ENCODE data around the gene ASPSCR1.
"Not testable (repeated sequence)": the region's sequence is repeated elsewhere in the genome, so short reads cannot be mapped to it uniquely, and the experiment has no call there.

The ASPSCR1 gene

DNA sequence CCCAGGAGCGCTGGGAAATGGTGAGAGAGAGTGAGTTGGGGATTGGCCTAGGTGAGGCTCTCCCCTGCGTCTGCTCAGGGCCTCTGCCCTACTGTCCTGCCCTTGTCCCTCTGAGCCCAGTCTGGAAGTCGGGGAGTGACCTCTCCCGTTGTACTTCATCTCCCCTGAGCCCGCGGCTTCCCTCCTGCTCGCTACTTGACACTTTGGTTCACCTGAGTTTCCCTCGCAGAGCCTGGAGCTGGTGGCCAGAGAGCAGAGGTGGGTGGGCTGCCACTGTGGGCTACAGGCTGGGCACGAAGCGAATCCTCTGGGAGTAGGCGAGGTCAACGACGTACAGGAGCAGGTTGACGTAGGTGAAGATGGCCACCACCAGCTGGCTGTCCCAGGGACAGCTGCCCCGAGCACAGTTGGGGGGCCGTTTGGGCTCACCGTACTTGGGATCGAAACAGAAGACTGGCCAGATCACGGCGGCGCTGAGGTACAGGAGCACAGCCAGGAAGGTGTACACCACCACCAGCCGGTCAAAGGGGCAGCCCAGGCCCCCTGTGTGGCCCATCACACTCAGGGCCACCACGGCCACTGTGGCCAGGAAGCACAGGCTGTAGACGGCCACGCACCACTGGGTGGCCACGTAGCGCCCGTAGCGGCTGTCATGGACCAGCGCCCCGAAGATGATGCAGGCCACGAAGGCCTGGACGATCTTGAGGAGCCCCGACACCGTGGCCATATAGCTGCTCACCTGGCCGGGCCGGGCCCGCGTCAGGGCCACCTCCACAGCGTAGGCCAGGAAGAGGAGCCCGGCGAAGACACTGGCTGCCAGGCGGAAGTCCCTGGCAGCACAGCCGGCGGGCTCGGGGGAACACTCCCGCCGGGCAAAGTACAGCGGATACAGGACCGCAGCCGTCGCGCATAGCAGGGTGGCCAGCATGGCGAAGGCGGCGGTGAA lies 36.6 kb upstream of the ASPSCR1 start:
- FAIRE-seq = no peak
- DNase-seq (ENCODE audit: extremely low spot score, insufficient read length, low read depth) = no peak

DNA sequence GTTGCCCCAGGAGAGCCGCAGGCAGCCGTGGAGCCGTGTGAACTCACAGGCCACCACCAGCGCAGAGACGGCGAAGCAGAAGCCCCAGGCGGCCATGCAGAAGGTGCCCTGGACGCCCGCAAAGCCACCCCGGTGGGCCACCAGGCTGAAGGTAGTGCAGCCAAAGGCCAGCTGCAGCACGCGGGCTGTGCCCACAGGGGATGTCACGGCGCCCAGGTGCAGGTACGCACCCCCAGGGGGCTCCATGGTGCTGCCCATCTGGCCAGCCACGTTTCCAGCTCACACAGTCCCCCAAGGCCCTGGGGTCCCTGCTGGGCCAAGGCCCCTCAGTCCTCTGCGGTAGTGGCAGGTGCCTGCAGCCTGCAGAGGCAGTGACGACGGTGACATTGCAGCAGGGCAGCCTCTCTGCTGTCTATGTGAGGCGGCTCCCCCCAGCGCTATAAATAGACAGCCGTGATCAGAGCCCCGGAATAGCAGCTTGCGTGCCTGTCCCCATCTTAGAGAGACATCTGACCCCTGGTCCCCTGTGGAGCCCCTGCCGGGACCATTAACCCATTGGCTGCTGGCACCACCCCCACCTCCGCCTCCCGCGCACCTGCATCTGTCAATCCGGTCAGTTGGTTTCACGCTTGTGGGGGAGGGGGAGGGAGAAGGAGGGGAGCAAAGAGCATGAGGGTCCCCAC lies 35.8 kb upstream of the ASPSCR1 start:
- no peak for FAIRE-seq
- no peak for DNase-seq (ENCODE audit: extremely low spot score, insufficient read length, low read depth)

DNA sequence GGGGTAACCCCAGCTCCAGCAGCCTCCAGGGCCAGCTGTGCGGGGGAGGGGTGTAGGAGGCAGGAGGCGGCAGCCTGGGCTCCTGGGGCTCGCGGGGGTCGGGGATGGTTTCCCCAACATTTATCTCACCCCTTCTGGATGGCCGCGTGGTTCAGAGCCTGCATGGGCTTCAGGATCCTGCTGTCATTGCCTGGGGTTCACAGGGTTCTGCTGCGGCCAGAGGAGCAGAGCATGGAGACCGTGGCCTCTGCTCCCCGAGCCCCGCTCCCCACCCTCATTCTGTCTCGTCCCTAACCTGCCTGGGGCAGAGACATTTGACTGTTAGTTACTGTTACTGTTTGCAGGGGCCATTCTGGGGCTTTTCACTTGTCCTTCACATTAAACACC lies 35.3 kb upstream of the ASPSCR1 start:
- FAIRE-seq (no peak), DNase-seq (ENCODE audit: extremely low spot score, insufficient read length, low read depth) (no peak)

DNA sequence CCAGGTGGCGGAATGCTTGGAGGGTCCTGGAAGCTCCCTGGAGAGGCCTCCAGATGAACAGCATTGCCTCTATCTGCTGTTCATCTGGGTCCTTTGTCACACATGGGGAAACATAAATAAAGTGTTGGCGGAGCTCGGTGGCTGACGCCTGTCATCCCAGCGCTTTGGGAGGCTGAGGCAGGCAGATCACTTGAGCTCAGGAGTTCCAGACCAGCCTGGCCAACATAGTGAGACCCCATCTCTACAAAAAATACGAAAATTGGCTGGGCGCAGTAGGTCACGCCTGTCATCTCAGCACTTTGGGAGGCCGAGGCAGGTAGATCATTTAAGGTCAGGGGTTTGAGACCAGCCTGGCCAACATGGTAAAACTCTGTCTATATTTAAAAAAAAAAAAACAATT lies 32.6 kb upstream of the ASPSCR1 start:
- no peak for DNase-seq (ENCODE audit: extremely low spot score, insufficient read length, low read depth)
- FAIRE-seq = no peak

DNA sequence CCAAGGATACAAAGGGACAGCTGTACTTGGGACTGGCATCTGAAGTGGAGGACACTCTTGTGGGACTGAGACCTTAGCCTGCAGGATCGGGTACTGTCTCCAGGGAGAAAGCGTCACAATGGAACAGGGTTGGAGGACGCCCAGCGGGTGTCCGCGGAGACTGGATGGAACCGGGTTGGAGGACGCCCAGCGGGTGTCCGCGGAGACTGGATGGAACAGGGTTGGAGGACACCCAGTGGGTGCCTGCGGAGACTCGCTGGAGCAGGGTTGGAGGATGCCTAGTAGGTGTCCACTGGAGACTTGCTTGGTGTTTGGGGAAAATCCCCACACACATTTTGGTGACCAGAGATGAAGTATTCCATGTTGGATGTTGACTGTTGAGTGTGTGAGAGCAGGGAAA lies 30.2 kb upstream of the ASPSCR1 start, which contains the start of gene MYADML2:
Gene MYADML2, minus strand, starts transcription at position 45 of the 400 bp plus-strand sequence. CDS start 5,492 bp downstream, outside the sequence.
- FAIRE-seq = no peak

DNA sequence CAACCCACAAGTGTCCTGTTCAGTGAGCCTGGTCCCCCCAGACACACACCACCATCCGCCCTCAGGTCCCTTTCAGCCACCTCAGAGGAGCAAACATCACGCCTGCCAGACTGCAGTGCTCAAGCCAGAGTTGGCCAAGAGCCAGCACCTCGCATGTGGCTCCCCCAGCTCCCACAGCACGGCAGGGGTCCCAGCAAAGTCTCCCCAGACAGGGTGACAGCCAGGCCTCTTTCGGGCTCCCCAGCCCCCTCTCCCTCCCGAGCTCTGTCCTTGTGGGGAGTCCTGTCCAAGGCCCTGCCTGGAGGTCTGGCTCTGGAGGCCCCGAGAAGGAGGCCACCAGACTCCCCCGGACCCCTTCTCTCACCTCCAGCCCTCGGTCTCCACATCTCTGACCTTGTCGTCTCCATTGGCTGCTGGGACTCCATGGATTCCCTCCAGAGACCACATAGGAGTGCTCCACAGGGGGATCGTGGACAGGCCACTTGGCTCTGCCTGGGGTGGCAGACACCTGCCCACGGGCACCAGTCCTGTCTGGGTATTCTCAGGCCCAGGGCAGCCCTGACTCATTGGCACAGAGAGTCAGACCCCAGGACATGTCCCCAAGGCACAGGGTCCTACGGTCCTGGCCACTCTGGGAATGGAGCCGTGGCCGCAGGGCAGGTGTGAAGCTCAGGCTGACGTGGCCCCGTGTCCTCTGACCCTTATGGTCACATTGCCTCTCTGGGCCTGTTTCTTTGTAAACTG lies 28.6 kb upstream of the ASPSCR1 start:
- DNase-seq (ENCODE audit: extremely low spot score, insufficient read length, low read depth) (no peak), FAIRE-seq (no peak)

More for the DNA sequence above, 30.2 kb upstream of the ASPSCR1 start, which contains the start of gene MYADML2:
- DNase-seq (ENCODE audit: extremely low spot score, insufficient read length, low read depth) = no peak

DNA sequence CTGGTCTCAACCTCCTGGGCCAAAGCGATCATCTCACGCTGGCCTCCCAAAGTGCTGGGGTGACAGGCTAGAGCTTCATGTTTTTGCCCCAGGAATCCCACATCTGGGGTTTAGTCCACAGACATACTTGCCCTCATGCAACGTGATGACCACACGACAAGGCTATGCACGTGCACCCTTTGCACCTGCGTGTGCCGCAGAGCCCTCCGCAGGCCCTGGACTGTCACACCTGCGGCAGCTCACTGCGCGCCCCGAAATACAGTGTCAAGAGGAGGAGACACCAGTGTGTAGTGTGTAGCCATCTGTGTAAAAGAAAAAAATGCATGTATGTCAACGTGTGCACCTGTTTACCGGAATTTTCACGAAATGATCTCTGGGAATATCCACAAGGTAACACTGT lies 26.9 kb upstream of the ASPSCR1 start:
- FAIRE-seq = no peak
- DNase-seq (ENCODE audit: extremely low spot score, insufficient read length, low read depth) = no peak

DNA sequence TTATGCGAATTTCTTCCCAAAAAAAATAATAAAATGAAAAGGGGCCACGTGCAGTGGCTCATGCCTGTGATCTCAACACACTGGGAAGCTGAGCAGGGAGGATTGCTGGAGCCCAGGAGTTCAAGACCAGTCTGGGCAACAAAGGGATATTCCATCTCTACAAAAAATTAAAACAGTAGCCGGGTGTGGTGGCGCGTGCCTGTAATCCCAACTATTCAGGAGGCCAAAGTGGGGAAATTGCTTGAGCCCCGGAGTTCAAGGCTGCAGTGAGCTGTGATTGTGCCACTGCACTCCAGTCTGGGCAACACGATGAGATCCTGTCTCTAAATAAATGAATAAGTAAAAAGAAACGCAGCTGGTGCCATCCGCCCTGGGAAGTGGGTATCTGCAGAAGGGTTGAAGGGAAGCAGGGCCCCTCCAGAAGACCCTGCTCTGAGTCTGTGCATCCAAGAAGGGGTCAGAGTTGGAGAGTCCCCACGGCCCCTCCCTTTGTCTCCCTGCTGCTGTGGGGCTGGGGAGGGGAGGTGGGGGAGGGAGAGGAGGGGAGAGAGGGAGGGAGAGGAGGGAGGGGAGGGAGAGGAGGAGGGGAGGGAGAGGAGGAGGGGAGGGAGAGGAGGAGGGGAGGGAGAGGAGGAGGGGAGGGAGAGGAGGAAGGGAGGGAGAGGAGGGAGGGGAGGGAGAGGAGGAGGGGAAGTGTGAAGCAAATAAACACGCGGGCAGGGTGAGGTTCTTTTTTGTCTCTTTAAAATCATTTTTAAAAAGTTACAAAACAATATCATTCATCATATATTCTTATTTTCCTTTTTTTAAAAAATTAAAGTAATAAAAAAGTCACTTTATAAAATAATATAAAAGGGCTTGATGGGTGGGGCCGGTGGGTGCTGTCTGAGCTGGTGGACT lies 25.4 kb upstream of the ASPSCR1 start:
- DNase-seq (ENCODE audit: extremely low spot score, insufficient read length, low read depth) (no peak), FAIRE-seq (no peak)

DNA sequence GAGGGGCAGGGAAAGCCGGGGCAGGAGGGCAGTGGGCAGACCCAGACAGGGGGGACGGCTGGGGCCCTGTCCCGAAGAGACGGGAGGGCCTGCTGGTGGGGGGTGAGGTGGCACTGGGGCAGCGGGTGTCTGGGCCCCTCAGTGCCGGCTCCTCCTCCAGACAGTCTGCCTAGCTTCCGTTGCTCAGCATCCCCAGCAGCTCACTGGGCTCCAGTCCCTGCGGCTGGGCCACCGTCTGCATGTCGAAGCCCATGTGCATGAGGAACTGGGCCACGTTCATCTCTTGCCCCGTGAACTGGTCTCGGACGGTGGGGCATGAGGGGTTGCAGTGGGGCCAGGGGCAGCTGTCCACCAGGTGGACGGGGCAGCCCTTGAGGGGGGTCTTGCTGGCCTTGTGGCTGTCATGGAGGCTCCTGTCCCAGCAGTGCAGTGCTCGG lies 24.6 kb upstream of the ASPSCR1 start:
- FAIRE-seq = no peak

DNA sequence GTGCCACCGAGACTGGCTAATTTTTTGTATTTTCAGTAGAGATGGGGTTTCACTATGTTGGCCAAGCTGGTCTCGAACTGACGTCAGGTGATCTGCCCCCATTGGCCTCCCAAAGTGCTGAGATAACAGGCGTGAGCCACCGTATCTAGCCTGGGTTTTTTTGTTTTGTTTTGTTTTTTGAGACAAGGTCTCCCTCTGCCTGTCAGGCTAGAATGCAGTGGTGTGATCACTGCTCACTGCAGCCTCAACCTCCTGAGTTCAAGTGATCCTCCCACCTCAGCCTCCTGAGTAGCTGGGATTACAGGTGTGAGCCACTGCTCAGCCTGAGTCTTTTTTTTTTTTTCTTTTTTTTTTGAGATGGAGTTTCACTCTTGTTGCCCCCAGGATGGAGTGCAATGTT lies 24.0 kb upstream of the ASPSCR1 start:
- not testable (repeated sequence) for DNase-seq (ENCODE audit: extremely low spot score, insufficient read length, low read depth); FAIRE-seq

More for the DNA sequence above, 24.6 kb upstream of the ASPSCR1 start:
- no peak for DNase-seq (ENCODE audit: extremely low spot score, insufficient read length, low read depth)

DNA sequence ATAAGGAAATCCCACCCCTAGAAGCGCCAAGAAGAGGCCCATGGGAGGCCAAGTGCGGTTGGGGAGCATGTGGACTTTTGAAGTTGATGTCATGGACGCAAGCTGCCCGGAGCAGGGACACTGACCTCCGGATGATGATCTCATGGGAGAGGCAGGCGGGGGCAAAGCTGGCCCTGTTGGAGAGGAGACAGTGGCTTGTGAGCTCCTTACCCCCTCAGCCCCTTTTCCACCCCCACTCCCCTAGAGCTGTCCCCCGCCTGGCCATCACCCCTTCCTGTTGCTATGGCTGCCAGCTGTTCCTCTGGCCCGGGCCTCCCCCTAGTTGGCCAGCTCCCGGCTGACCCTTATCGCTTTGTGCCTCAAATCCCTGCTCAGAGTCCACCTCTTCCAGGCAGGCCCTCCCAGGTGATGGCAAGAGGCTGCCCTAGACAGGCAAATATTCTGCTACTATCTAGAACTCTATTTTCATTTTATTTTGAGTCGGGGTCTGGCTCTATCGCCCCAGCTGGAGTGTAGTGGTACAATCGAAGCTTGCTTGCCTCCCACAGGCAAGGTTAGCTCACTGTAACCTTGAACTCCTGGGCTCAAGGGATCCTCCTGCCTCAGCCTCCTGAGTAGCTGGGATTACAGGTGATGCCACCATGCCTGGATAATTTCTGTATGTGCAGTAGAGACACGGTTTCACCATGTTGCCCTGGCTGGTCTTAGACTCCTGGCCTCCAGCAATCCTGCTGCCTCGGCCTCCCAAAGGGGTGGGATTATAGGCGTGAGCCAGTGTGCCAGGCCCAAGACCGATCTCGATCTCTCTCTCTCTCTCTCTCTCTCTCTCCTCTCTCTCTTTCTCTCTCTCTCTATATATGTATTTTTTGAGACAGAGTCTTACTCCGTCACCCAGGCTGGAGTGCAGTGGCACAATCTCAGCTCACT lies 23.0 kb upstream of the ASPSCR1 start:
- no peak for DNase-seq (ENCODE audit: extremely low spot score, insufficient read length, low read depth)
- FAIRE-seq = no peak

DNA sequence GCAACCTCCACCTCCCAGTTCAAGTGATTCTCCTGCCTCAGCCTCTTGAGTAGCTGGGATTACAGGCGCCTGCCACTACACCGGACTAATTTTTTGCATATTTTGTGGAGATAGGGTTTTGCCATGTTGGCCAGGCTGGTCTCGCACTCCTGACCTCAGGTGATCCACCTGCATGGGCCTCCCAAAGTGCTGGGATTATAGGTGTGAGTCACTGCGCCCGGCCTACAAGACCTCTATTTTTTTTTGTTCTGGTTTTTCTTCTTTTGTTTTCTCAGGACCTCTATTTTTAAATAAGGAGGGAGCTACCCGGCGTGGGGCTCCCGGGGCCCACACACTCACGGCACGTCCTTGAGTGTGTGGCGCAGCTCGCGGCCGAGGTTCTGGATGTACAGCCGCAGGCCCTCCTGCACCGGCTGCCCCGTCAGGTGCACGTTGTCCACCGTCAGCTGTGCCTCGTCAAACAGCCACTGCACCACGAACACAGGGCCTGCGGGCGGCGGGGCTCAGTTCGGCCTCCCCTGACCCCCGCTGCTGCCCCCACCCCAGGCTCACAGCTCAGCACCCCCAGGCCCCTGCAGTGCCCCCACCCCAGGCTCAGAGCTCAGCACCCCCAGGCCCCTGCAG lies 22.3 kb upstream of the ASPSCR1 start:
- no peak for FAIRE-seq
- DNase-seq (ENCODE audit: extremely low spot score, insufficient read length, low read depth) = no peak

DNA sequence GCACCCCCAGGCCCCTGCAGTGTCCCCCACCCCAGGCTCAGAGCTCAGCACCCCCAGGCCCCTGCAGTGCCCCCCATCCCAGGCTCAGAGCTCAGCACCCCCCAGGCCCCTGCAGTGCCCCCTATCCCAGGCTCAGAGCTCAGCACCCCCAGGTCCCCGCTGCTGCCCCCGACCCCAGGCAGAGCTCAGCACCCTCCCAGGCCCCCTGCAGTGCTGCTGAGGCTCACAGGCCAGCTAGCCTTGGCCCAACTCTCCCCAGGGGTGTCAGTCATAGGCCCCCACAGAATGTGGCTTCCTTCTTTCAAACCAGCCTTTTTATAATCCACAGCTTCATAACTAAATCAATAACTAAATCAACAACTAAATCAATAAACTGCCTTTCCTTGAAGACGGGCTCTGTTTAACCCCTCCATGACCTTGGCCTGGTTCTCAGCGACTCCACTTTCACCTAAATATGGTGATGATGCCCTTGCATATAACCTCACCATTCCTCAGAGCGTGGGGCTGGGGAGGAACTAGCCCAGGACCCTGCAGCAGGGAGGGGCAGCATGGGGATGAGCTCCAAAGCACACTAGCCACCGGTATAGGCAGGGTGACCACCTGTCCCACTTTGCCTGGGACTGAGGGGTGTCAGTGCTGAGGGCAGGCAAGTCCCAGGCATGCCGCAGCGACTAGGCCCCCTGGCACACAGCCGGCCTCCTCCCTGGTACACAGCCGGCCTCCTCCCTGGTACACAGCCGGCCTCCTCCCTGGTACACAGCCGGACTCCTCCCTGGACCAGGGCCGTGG lies 21.5 kb upstream of the ASPSCR1 start:
- FAIRE-seq (no peak), DNase-seq (ENCODE audit: extremely low spot score, insufficient read length, low read depth) (no peak)

DNA sequence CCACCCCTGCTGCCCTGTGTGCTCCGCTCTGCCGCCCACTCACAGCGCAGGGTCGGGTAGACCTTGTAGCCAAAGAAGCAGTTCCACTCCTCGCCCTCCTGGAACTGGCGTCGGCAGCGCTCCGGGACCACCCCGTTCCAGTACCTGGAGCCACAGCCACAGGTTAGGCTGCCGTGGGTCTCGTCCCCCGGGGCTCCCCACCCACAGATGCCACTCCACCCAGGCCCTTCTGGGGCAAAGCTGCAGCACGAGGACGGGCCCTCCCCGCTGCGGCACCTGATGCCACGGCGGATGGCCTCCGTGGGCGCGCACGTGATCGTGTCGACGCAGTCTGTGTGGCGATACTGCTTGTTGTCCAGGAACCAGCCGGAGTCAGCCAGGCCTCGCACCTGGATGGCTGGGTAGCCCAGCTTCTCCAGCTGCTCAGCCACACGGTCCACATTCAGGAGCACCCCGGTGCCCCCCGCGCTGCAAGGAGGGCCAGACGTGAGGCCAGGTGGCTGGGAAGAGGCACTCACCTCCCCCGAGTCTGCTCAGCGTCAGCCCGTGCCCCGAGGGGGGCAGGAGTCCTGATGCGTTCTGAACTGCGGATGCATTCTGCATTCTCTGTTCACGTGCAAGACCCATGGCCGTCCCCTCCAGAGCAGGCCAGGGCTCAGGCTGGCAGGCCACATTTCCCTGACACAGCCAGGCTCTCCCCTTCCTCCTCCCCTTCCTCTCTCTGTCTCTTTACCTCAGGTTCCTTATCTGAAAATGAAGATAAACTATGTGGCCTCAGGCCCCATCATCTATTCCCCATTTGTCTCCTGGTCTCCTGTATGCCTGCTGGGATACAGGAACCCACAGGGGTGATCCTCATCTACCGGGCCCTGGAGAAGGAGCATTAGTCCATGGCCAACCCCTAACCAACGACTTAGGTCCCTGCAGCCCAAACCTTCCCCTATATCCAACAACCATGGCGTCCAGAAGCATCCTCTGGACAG lies 20.5 kb upstream of the ASPSCR1 start:
- DNase-seq (ENCODE audit: extremely low spot score, insufficient read length, low read depth) (no peak), FAIRE-seq (no peak)

DNA sequence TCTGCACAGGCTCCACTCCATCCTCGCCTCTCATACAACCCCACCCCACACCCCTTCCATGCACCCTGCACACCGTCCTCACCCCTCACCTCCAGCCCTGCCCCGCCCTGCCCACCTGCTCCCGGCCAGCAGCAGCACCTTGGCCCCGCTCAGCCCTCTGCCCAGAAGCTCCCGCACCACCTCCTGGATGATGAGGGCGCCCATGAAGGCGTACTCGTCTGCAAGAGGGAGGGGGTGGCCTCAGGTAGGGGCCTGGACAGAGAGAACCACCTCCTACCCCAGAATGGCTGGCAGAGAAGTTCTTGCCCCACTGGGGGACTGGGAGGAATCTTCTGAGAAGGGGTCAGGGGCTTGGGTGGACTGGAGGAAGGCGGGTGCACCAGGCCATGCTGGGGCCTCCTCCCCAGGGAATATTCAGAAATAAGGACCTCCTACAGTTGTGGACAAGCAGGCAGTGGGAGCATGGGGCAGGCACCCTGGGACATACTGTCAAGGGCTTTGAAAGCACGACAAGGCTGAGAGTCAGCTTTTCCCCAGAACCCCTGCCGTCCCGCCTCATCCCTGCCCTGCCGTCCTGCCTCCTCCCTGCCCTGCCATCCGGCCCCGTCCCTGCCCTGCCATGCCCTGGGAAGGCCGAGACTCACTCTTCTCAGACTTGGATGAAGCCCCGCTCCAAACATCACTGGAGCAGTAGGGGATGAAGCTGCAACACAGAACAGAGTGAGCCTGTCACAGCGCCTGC lies 19.6 kb upstream of the ASPSCR1 start:
- FAIRE-seq (no peak), DNase-seq (ENCODE audit: extremely low spot score, insufficient read length, low read depth) (no peak)

Data from GM18507 (cell line).